Measurements from ENCODE around the gene NFIA.

DNA sequence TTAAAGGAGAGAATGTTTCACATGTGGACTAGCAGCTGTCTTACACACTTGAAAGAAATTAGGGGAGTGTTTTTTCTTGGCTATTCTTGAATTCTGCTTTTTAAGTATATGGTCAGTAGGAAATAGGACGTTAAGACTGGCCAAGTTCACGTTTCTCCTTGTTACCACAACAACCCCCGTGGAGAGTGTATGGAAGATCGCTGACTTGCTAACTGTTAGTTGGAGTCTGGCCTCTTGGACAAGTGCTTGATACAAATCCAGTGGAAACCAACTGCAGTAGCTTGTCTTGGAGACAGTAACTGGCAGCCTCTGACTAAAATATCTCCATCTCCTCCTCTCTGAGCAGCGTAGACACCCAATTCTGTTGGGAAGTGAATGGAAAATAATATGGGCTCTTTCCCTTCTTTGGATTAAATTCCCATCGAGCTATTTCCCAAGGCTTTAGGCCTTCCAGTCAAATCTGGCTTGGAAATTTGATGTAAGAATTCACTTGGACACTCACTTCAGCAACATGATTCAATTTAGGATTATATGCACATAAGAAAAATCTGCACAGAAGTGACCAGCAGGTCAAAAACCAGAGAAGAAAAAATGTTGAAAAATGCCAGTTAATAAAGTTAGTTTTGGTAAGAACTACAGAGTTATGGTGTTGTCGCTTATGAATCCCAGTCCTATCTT is 3.6 kb upstream of the NFIA start:
- TF ChIP-seq, protein P1, sequence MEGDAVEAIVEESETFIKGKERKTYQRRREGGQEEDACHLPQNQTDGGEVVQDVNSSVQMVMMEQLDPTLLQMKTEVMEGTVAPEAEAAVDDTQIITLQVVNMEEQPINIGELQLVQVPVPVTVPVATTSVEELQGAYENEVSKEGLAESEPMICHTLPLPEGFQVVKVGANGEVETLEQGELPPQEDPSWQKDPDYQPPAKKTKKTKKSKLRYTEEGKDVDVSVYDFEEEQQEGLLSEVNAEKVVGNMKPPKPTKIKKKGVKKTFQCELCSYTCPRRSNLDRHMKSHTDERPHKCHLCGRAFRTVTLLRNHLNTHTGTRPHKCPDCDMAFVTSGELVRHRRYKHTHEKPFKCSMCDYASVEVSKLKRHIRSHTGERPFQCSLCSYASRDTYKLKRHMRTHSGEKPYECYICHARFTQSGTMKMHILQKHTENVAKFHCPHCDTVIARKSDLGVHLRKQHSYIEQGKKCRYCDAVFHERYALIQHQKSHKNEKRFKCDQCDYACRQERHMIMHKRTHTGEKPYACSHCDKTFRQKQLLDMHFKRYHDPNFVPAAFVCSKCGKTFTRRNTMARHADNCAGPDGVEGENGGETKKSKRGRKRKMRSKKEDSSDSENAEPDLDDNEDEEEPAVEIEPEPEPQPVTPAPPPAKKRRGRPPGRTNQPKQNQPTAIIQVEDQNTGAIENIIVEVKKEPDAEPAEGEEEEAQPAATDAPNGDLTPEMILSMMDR (optimal IDR thresholded peaks at IDR 0.05 in 1 of 3, IDR thresholded peaks at IDR 0.05 in 1 of 3, conservative IDR thresholded peaks at IDR 0.05 in 1 of 3; ENCODE audit: extremely low read depth in 1 of 3, insufficient read depth in 2 of 3, low read length in 3 of 3): no peak
- TF ChIP-seq EZH2 (IDR thresholded peaks at IDR 0.05; ENCODE audit: low read length): no peak
